Endothelial cell (in vitro differentiated cells): Measurements from ENCODE around the gene ASAH2B. TPM values are rescaled to one million over a fixed set of nuclear protein-coding genes. Genes with fewer than 3 reads are reported as not detected.
"Not testable (repeated sequence)": the region's sequence is repeated elsewhere in the genome, so short reads cannot be mapped to it uniquely, and the experiment has no call there.

ENCODE experiments used
- DNase-seq: peaks from one replicate; pipeline ENCODE4 v3.0.0; 2021; ENCODE audit warnings: low spot score
- H3K27ac Mint-ChIP-seq: one replicate; pipeline ENCODE4 v1.8.0; 2021; ENCODE audit warnings: mixed read lengths, inconsistent platforms; ENCODE audit not compliant: unreplicated experiment
- H3K27me3 Mint-ChIP-seq: one replicate; pipeline ENCODE4 v1.8.0; 2021; ENCODE audit warnings: mild to moderate bottlenecking, moderate library complexity, mixed read lengths, inconsistent platforms; ENCODE audit not compliant: unreplicated experiment
- H3K36me3 Mint-ChIP-seq: one replicate; pipeline ENCODE4 v1.8.0; 2021; ENCODE audit warnings: mild to moderate bottlenecking, low read depth, mixed read lengths, inconsistent platforms; ENCODE audit not compliant: unreplicated experiment
- H3K4me1 Mint-ChIP-seq: one replicate; pipeline ENCODE4 v1.8.0; 2021; ENCODE audit warnings: mild to moderate bottlenecking, mixed read lengths, inconsistent platforms; ENCODE audit not compliant: unreplicated experiment
- H3K4me3 Mint-ChIP-seq: one replicate; pipeline ENCODE4 v1.8.0; 2021; ENCODE audit warnings: mild to moderate bottlenecking, mixed read lengths, inconsistent platforms; ENCODE audit not compliant: unreplicated experiment
- H3K9me3 Mint-ChIP-seq: one replicate; pipeline ENCODE4 v1.8.0; 2021; ENCODE audit warnings: mixed read lengths, inconsistent platforms; ENCODE audit not compliant: unreplicated experiment
- CTCF ChIP-seq: fragments of 200-600 bp; sonication (generic); IDR thresholded peaks from one replicate; pipeline ENCODE4 v1.5.0; 2021; ENCODE audit warnings: antibody characterized with exemption; ENCODE audit not compliant: unreplicated experiment
- total RNA-seq: library from RNA; stranded (reverse); fragmentation: NEBNext Ultra II Directional; extraction: Animal tissue kit (Norgen Biotek cat#: 25700); gene quantifications from one replicate; pipeline ENCODE4 v1.2.1, GENCODE V29; 2021; ENCODE audit not compliant: unreplicated experiment

ASAH2B gene
- total RNA-seq, 1 donor from 2014 or later: 5.7 TPM

GRCh38 chr10:50740293-50740648 lies 535 bp downstream of the ASAH2B start:
- H3K36me3 Mint-ChIP-seq: no peaks in the 10 kb centered on the region
- H3K9me3 Mint-ChIP-seq: no peaks in the 10 kb centered on the region
- H3K4me1 Mint-ChIP-seq: peaks cover 24% of the 10 kb centered on the region
- no peak for TF ChIP-seq CTCF
- peaks cover 8% of the 10 kb centered on the region for H3K27me3 Mint-ChIP-seq
- H3K27ac Mint-ChIP-seq: peak overlapping the region; percentile 99
- peak overlapping the region; percentile 96 for H3K4me3 Mint-ChIP-seq
- DNase-seq: no peak

GRCh38 chr10:50742820-50743219 lies 3.1 kb downstream of the ASAH2B start:
- H3K27me3 Mint-ChIP-seq, H3K9me3 Mint-ChIP-seq, H3K4me3 Mint-ChIP-seq, DNase-seq, H3K27ac Mint-ChIP-seq, H3K36me3 Mint-ChIP-seq: not testable (repeated sequence)
- H3K4me1 Mint-ChIP-seq: peaks cover 21% of the 10 kb centered on the region

GRCh38 chr10:50766774-50767513 lies 27.2 kb downstream of the ASAH2B start:
- H3K4me1 Mint-ChIP-seq, H3K9me3 Mint-ChIP-seq, H3K27ac Mint-ChIP-seq, H3K36me3 Mint-ChIP-seq, H3K4me3 Mint-ChIP-seq, H3K27me3 Mint-ChIP-seq, DNase-seq: not testable (repeated sequence)

- H3K36me3 Mint-ChIP-seq, DNase-seq, H3K27ac Mint-ChIP-seq, H3K4me3 Mint-ChIP-seq, H3K27me3 Mint-ChIP-seq, H3K9me3 Mint-ChIP-seq, H3K4me1 Mint-ChIP-seq: not testable (repeated sequence)
Observed at GRCh38 chr10:50772042-50772441, 32.3 kb downstream of the ASAH2B start.

GRCh38 chr10:50774868-50775267 lies 35.1 kb downstream of the ASAH2B start:
- H3K27me3 Mint-ChIP-seq, DNase-seq, H3K27ac Mint-ChIP-seq, H3K4me3 Mint-ChIP-seq, H3K4me1 Mint-ChIP-seq, H3K9me3 Mint-ChIP-seq, H3K36me3 Mint-ChIP-seq: not testable (repeated sequence)

GRCh38 chr10:50780036-50780435 lies 40.3 kb downstream of the ASAH2B start:
- not testable (repeated sequence) for DNase-seq, H3K27ac Mint-ChIP-seq, H3K36me3 Mint-ChIP-seq, H3K4me1 Mint-ChIP-seq, H3K9me3 Mint-ChIP-seq, H3K4me3 Mint-ChIP-seq, H3K27me3 Mint-ChIP-seq

- H3K4me1 Mint-ChIP-seq, H3K4me3 Mint-ChIP-seq, H3K9me3 Mint-ChIP-seq, H3K27me3 Mint-ChIP-seq, H3K36me3 Mint-ChIP-seq, H3K27ac Mint-ChIP-seq, DNase-seq: not testable (repeated sequence)
Observed at GRCh38 chr10:50782017-50782416, 42.3 kb downstream of the ASAH2B start.

- H3K4me3 Mint-ChIP-seq, H3K27me3 Mint-ChIP-seq, H3K4me1 Mint-ChIP-seq, DNase-seq, H3K36me3 Mint-ChIP-seq, H3K27ac Mint-ChIP-seq, H3K9me3 Mint-ChIP-seq: not testable (repeated sequence)
Observed at GRCh38 chr10:50787962-50788361, 48.2 kb downstream of the ASAH2B start.
